ENCODE data around the gene NIT1.

DNA sequence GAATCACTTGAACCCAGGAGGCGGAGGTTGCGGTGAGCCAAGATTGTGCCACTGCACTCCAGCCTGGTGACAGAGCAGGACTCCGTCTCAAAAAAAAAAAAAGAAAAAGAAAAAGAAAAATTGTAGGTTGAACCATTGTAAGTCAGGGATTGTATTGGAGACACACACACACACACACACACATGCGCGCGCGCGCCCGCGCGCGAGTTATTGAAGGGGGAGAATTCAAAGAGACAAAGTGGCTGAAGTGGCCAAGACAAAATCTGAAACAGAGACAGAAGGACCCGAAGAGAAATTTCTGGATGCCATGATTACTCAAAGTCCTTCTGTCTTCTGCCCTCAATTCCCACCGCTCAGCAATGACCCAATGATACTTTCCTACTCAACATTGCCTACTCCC is 23.4 kb upstream of the NIT1 start:
- TF ChIP-seq CTCF (IDR thresholded peaks at IDR 0.05 in 2 of 3, conservative IDR thresholded peaks at IDR 0.05 in 1 of 3; ENCODE audit: borderline replicate concordance in 1 of 3, insufficient read depth in 1 of 3, low read depth in 2 of 3, low read length in 2 of 3) (no peak), POLR2A (IDR thresholded peaks at IDR 0.05; ENCODE audit: borderline replicate concordance, extremely low read depth, insufficient read depth, insufficient read length) (no peak), EGR1 (IDR thresholded peaks at IDR 0.05; ENCODE audit: low read depth) (no peak), SP1 (IDR thresholded peaks at IDR 0.05; ENCODE audit: low read depth) (no peak), SIN3A (IDR thresholded peaks at IDR 0.05; ENCODE audit: low read depth) (no peak), EZH2phosphoT487 (IDR thresholded peaks at IDR 0.05; ENCODE audit: borderline replicate concordance) (no peak), SRF (IDR thresholded peaks at IDR 0.05; ENCODE audit: low read depth) (no peak), JUND (IDR thresholded peaks at IDR 0.05) (no peak), REST (IDR thresholded peaks at IDR 0.05; ENCODE audit: low read depth) (no peak), POLR2AphosphoS5 (IDR thresholded peaks at IDR 0.05; ENCODE audit: low read depth, low read length) (no peak)

Data from HCT116 (cell line).